GM12874 (cell line): Measurements from ENCODE around the gene HOXA11.

Source experiments
- CTCF ChIP-seq: IDR thresholded peaks from 2 replicates; pipeline ENCODE4 v1.5.1; 2011; ENCODE audit warnings: low read depth, mild to moderate bottlenecking, control low read depth, low read length, moderate library complexity; ENCODE audit not compliant: insufficient read depth

The HOXA11 gene

GRCh38 chr7:27199849-27200760 lies 15.1 kb upstream of the HOXA11 start, which contains the start of gene HOXA13:
Gene HOXA13, minus strand, starts transcription at chr7:27200091. Its CDS starts 14 bp downstream, at chr7:27200077.
- TF ChIP-seq CTCF = no peak

DNA sequence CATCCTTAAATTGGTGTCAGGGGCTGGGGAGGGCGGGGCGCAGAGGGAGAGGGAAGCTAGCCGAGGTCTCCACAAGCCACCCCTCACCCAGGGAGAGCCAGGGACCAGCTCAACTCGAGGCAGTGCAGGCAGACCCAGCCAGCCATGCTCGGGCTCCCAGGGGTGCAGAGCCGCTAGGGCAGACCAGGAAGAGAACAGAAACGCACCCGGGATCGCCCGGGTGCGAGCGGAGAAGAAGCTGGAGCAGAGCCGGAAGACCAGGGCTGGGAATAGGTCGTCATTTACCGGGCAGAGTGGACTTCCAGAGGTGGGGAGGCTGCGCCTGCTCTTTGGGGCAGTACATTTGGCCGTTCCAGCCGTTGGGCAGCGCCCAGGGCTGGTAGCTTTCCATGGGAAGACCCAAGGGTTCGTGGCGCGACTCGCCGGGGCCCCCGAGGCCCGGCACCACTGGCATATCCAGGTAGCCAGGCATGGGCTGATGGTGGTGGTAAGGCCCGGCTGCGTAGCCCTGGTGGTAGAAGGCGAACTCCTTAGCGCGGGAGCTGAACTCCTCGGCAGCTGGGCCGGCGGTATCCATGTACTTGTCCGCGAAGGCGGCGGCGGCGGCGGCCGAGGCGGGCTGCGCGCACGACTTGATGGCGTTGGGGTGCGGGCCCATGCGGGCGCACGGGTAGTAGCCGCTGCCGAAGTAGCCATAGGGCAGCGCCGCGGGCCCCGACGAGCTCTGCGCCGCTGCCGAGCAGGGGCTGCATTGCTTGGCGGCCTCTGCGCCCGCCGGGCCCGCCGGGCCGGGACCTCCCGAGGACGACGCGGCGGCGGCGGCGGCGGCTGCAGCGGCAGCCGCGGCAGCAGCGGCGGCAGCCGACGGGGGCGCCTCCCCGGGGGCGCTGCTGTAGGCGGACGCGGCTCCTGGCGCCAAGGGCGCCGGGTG lies 14.1 kb upstream of the HOXA11 start:
- TF ChIP-seq CTCF = no peak

DNA sequence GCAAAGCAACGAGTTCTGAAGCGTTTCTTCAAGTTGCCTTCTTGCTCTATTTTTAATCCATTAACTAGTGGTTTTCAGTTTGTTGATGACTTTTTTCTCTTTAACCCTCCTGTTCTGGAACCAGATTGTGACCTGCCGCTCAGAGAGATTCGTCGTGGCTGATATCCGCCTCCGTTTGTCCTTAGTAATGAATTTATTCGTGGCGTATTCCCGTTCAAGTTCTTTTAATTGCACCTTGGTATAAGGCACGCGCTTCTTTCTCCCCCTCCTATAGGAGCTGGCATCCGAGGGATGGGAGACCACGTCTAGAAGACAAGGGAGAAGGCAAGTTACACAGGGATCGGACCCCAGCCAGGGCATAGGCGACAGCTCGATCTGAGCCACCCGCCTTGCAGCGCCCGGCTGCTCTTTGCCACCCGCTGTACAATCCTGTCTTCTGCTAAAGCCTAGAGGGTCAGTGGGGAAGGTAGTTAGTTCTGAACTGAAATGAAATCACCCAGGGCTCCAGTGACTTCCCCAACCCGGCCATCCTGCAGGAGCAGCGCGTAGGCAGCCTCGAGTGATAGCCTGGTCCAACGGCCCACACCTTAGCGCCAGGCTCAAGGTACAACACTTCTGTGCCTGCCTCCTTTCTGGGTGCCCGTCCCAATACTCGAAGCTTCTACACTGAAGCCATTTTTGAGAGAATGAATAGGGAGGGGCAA lies 13.3 kb upstream of the HOXA11 start:
- no peak for TF ChIP-seq CTCF

- no peak for TF ChIP-seq CTCF
These were observed 12.4 kb upstream of the HOXA11 start for GRCh38 chr7:27197137-27198042.

- peak; percentile 63 for TF ChIP-seq CTCF
These were observed 11.3 kb upstream of the HOXA11 start for GRCh38 chr7:27196287-27196767.

GRCh38 chr7:27194686-27195379 lies 9.8 kb upstream of the HOXA11 start:
- TF ChIP-seq CTCF = no peak
